Muscle layer of colon (tissue), 2 donors: ENCODE results near the gene SPN.
"Not testable (repeated sequence)": the region's sequence is repeated elsewhere in the genome, so short reads cannot be mapped to it uniquely, and the experiment has no call there.

Experiments used
- H3K27ac ChIP-seq: one replicate; pipeline ENCODE4 v1.7.0; 2013; ENCODE audit warnings: low read depth, mild to moderate bottlenecking, low read length, moderate library complexity
- H3K27me3 ChIP-seq, 2 donors: one replicate each; pipeline ENCODE4 v1.7.0; 2013; ENCODE audit warnings: low read length in 2 of 2, mild to moderate bottlenecking in 2 of 2; ENCODE audit not compliant: insufficient read depth in 2 of 2, control insufficient read depth in 1 of 2
- H3K36me3 ChIP-seq: one replicate; pipeline ENCODE4 v1.7.0; 2013; ENCODE audit warnings: mild to moderate bottlenecking, low read length; ENCODE audit not compliant: insufficient read depth
- H3K4me1 ChIP-seq: one replicate; pipeline ENCODE4 v1.7.0; 2013; ENCODE audit warnings: mild to moderate bottlenecking, low read length; ENCODE audit not compliant: insufficient read depth
- H3K4me3 ChIP-seq, 2 donors: one replicate each; pipeline ENCODE4 v1.7.0; 2013; ENCODE audit warnings: low read length in 2 of 2, low read depth in 1 of 2, mild to moderate bottlenecking in 1 of 2, moderate library complexity in 1 of 2
- H3K9ac ChIP-seq: one replicate; pipeline ENCODE4 v1.7.0; 2013; ENCODE audit warnings: low read length
- H3K9me3 ChIP-seq: one replicate; pipeline ENCODE4 v1.7.0; 2013; ENCODE audit warnings: mild to moderate bottlenecking, low read length
- donor health status: abdominal sarcoma.
- donor health status: Adenocarcinoma of cecum.

The SPN gene

GRCh38 chr16:29697391-29697790, 34.3 kb downstream of the SPN start:
- Histone ChIP-seq H3K36me3 (no peaks in the 10 kb centered on the region), H3K9me3 (no peaks in the 10 kb centered on the region), H3K4me1 (no peaks in the 10 kb centered on the region), H3K27me3 (no peaks in the 10 kb centered on the region), H3K9ac (no peak overlapping the region), H3K27ac (no peak overlapping the region), H3K4me3 (no peak overlapping the region)

GRCh38 chr16:29698042-29698441, 35.0 kb downstream of the SPN start:
- Histone ChIP-seq H3K27me3 (no peaks in the 10 kb centered on the region), H3K9me3 (no peaks in the 10 kb centered on the region), H3K4me3 (no peak overlapping the region), H3K36me3 (no peaks in the 10 kb centered on the region), H3K4me1 (no peaks in the 10 kb centered on the region), H3K27ac (no peak overlapping the region), H3K9ac (no peak overlapping the region)

DNA sequence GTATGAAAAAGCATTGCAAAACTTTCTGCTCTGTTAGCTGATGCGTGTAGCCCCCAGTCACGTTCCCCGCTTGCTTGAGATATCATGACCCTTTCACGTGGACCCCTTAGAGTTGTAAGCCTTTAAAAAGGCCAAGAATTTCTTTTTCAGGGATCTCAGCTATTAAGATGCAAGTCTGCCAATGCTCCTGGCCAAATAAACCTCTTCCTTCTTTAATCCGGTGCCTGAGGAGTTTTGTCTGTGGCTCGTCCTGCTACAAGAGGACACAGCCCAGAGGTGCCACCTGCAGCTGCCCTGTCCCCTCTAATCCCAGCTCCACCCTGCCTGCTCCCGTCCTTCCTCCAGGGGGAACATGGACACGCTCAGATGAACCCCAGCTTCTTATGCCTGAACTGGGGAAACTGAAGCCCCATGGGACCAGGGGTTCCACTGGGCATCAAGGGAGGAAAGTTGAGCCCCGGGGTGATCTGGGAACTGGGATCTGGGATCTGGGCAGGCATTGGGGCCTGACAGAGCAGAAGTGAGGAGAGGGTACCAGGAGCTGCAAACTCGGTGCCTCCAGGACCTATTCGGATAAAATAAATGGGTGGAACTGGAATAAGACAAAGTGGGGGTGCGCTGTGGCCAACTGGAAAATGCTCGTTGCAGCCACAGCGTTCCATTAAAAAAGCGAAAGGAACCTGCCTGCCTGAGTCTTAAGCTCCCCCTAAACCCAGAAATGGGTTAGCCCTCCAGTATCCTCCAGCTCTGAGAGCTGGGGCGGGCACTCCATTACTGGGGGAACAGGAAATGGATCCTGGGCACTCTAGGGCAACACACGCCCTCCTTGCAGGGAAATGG, 35.7 kb downstream of the SPN start:
- Histone ChIP-seq H3K36me3 (no peaks in the 10 kb centered on the region), H3K9ac (no peak overlapping the region), H3K9me3 (no peaks in the 10 kb centered on the region), H3K27me3 (no peaks in the 10 kb centered on the region), H3K27ac (no peak overlapping the region), H3K4me3 (no peak overlapping the region), H3K4me1 (no peaks in the 10 kb centered on the region)

- Histone ChIP-seq H3K4me1 (no peaks in the 10 kb centered on the region), H3K9me3 (no peaks in the 10 kb centered on the region), H3K27ac (no peak overlapping the region), H3K9ac (no peak overlapping the region), H3K36me3 (no peaks in the 10 kb centered on the region), H3K4me3 (no peak overlapping the region), H3K27me3 (no peaks in the 10 kb centered on the region)
Measured at GRCh38 chr16:29699324-29700219, 36.5 kb downstream of the SPN start.

GRCh38 chr16:29700253-29700987, 37.4 kb downstream of the SPN start:
- no peaks in the 10 kb centered on the region for H3K4me1 ChIP-seq

GRCh38 chr16:29701214-29701555, 38.1 kb downstream of the SPN start:
- no peak overlapping the region for H3K27ac ChIP-seq
- no peaks in the 10 kb centered on the region for H3K4me1 ChIP-seq
- no peak overlapping the region for H3K9ac ChIP-seq
- no peaks in the 10 kb centered on the region for H3K9me3 ChIP-seq
- H3K36me3 ChIP-seq = no peaks in the 10 kb centered on the region
- no peak overlapping the region for H3K4me3 ChIP-seq
- no peaks in the 10 kb centered on the region for H3K27me3 ChIP-seq

More at GRCh38 chr16:29700253-29700987, 37.4 kb downstream of the SPN start:
- H3K4me3 ChIP-seq = no peak overlapping the region
- no peaks in the 10 kb centered on the region for H3K9me3 ChIP-seq
- no peak overlapping the region for H3K9ac ChIP-seq
- no peak overlapping the region for H3K27ac ChIP-seq
- no peaks in the 10 kb centered on the region for H3K36me3 ChIP-seq
- no peaks in the 10 kb centered on the region for H3K27me3 ChIP-seq

GRCh38 chr16:29702269-29702668, 39.2 kb downstream of the SPN start:
- Histone ChIP-seq H3K9me3 (no peaks in the 10 kb centered on the region), H3K36me3 (no peaks in the 10 kb centered on the region), H3K27ac (no peak overlapping the region), H3K9ac (no peak overlapping the region), H3K4me3 (no peak overlapping the region), H3K4me1 (no peaks in the 10 kb centered on the region), H3K27me3 (no peaks in the 10 kb centered on the region)

DNA sequence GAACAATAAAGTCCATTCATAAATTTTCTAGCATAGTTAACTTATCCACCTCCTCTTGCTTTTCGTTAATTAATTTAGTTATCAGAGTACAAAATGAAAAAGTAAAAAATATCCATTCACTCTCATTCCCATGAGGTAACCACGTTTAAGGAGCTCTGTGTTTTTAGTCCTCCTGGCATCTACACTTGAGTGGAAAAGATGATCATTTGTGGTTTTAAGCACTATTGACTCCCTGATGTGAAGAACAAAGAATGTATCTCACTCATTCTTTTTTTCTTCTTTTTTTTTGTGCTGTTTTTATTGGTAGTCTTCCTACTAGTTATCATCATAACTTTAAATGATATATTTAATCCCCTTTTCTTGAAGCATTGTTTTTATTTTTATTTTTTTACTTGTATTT, 42.0 kb downstream of the SPN start:
- Histone ChIP-seq H3K4me3 (no peak overlapping the region), H3K27ac (no peak overlapping the region), H3K27me3 (no peaks in the 10 kb centered on the region), H3K36me3 (no peaks in the 10 kb centered on the region), H3K9me3 (no peaks in the 10 kb centered on the region), H3K4me1 (no peaks in the 10 kb centered on the region), H3K9ac (no peak overlapping the region)

DNA sequence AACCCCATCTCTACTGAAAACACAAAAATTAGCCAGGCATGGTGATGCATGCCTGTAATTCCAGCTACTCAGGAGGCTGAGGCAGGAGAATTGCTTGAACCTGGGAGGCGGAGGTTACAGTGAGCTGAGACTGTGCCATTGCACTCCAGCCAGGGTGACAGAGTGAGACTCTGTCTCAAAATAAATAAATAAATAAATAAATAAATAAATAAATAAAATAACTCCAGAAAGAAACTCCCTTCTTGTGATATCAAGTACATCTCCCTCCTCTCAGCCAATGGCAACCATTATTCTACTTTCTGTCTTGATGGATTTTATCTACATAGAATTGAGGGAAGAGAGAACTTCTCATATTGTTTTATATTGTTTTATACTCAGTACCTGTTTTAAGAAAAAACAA, 44.1 kb downstream of the SPN start:
- not testable (repeated sequence) for H3K27ac ChIP-seq, H3K4me1 ChIP-seq, H3K9me3 ChIP-seq, H3K27me3 ChIP-seq, H3K4me3 ChIP-seq, H3K36me3 ChIP-seq, H3K9ac ChIP-seq

- no peaks in the 10 kb centered on the region for H3K9me3 ChIP-seq
- peaks cover 6% of the 10 kb centered on the region for H3K4me1 ChIP-seq
- no peak overlapping the region for H3K27ac ChIP-seq
- no peak overlapping the region for H3K9ac ChIP-seq
- no peaks in the 10 kb centered on the region for H3K36me3 ChIP-seq
- no peaks in the 10 kb centered on the region for H3K27me3 ChIP-seq
- no peak overlapping the region for H3K4me3 ChIP-seq
Measured at GRCh38 chr16:29708917-29709600, 46.0 kb downstream of the SPN start.

DNA sequence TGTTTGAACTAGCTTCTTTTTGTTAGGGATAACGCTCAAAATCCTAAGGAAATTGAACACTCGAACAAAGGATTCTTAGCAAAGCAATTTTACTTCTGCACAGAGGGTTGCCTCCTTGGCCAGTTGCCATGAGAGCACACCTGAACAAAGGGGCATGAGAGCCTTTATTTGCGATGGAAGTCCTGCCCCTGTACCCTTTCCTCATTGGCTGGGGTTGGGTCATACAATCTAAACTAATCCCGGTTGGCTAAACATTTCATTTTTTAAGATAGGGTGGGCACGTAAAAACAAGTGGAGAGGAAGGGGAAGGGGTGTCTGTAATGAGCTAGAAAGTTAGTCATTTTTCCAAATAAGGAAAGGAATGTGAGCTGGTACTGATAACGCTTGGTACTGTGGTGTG, 46.6 kb downstream of the SPN start:
- not testable (repeated sequence) for H3K27ac ChIP-seq, H3K4me1 ChIP-seq, H3K4me3 ChIP-seq, H3K36me3 ChIP-seq, H3K9me3 ChIP-seq, H3K27me3 ChIP-seq, H3K9ac ChIP-seq
